ENCODE measurements around the gene PIK3AP1. TPM values are rescaled to one million over a fixed set of nuclear protein-coding genes. Genes with fewer than 3 reads are reported as not detected.
A peak's percentile ranks its signal among the peaks of the same experiment; 100 is the strongest.

PIK3AP1 gene
- total RNA-seq, 1 donor from 2014 or later, result 3.8 TPM

- Histone ChIP-seq H3K9me3 (ENCODE audit: low read depth) (no peaks in the 10 kb centered on the region), H3K27me3 (no peaks in the 10 kb centered on the region), H3F3A (ENCODE audit: low read depth) (no peaks in the 10 kb centered on the region), H3K4me3 (no peak overlapping the region), H4K20me1 (ENCODE audit: low read depth) (no peaks in the 10 kb centered on the region), H3K9ac (no peak overlapping the region), H3K4me1 (no peaks in the 10 kb centered on the region), H2AFZ (replicated peaks) (no peak overlapping the region), H3K79me2 (ENCODE audit: low read depth) (no peaks in the 10 kb centered on the region), H3K27ac (no peak overlapping the region), H3K36me3 (no peaks in the 10 kb centered on the region), H3K4me2 (no peak overlapping the region)
- H3K9me3 Mint-ChIP-seq, result no peaks in the 10 kb centered on the region
- peaks cover 8% of the 10 kb centered on the region for H3K4me1 Mint-ChIP-seq
- DNase-seq (ENCODE audit: low spot score), result no peak
- no peak overlapping the region for H3K4me3 Mint-ChIP-seq
- H3K36me3 Mint-ChIP-seq, result no peaks in the 10 kb centered on the region
- no peak overlapping the region for H3K27ac Mint-ChIP-seq
- no peak for TF ChIP-seq EZH2 (IDR thresholded peaks at IDR 0.05)
- TF ChIP-seq, protein P1, sequence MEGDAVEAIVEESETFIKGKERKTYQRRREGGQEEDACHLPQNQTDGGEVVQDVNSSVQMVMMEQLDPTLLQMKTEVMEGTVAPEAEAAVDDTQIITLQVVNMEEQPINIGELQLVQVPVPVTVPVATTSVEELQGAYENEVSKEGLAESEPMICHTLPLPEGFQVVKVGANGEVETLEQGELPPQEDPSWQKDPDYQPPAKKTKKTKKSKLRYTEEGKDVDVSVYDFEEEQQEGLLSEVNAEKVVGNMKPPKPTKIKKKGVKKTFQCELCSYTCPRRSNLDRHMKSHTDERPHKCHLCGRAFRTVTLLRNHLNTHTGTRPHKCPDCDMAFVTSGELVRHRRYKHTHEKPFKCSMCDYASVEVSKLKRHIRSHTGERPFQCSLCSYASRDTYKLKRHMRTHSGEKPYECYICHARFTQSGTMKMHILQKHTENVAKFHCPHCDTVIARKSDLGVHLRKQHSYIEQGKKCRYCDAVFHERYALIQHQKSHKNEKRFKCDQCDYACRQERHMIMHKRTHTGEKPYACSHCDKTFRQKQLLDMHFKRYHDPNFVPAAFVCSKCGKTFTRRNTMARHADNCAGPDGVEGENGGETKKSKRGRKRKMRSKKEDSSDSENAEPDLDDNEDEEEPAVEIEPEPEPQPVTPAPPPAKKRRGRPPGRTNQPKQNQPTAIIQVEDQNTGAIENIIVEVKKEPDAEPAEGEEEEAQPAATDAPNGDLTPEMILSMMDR (IDR thresholded peaks at IDR 0.05), result no peak
- TF ChIP-seq EZH2phosphoT487 (IDR thresholded peaks at IDR 0.05), result no peak
- H3K27me3 Mint-ChIP-seq (ENCODE audit: insufficient read depth, low read depth), result no peaks in the 10 kb centered on the region
Measured at GRCh38 chr10:96678725-96679124, 41.6 kb downstream of the PIK3AP1 start.

DNA sequence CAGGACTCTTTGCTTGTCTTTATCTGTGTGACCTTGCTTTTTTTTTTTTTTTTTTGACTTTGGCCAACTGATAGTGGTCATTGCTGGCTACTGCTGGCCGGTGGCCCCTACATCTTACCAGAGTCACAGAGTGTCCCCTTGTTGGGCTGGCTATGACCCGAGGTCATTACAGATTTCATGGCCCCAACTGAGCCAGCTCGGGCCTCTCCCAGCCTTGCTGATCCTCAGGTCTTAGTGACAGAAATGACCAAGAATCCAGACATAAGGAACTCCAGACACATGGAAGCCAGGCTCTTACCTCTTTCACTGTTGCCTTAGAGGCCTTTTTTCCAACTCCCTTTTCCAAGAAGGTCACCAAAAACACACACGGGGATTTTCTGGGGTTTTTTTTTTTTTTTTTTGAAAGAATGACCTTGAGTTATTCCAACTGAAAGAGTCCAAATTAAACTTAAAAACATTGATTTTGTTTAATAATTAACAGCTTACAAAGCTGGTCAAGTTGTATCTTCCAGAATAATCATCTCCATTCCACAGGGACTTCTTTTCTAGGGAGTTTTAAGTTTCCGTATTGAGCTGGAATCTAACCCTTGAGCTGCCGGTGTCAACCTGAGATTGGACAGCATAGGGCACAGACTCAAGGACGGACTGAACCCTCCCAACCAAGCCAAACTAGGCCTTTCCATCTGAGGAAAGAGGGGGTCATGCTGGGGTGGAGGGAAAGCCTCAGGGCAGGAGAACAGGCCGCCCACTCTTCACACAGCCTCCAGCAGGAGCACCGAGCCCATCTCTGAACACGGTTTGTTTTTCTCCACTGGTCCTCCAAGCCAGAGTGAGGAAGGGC lies 43.8 kb downstream of the PIK3AP1 start:
- Histone ChIP-seq H3K27ac (no peak overlapping the region), H3K36me3 (no peaks in the 10 kb centered on the region), H3K4me1 (peaks cover 3% of the 10 kb centered on the region), H3K9me3 (ENCODE audit: low read depth) (no peaks in the 10 kb centered on the region), H3K79me2 (ENCODE audit: low read depth) (no peaks in the 10 kb centered on the region), H4K20me1 (ENCODE audit: low read depth) (no peaks in the 10 kb centered on the region), H3K4me3 (no peak overlapping the region), H3K9ac (no peak overlapping the region), H2AFZ (replicated peaks) (no peak overlapping the region), H3K27me3 (no peaks in the 10 kb centered on the region), H3K4me2 (no peak overlapping the region), H3F3A (ENCODE audit: low read depth) (no peaks in the 10 kb centered on the region)
- H3K9me3 Mint-ChIP-seq, result no peaks in the 10 kb centered on the region
- no peak overlapping the region for H3K27ac Mint-ChIP-seq
- TF ChIP-seq EZH2phosphoT487 (IDR thresholded peaks at IDR 0.05), result no peak
- peaks cover 19% of the 10 kb centered on the region for H3K4me1 Mint-ChIP-seq
- peaks cover 2% of the 10 kb centered on the region for H3K27me3 Mint-ChIP-seq (ENCODE audit: insufficient read depth, low read depth)
- H3K36me3 Mint-ChIP-seq, result no peaks in the 10 kb centered on the region
- no peak overlapping the region for H3K4me3 Mint-ChIP-seq
- DNase-seq (ENCODE audit: low spot score), result no peak

DNA sequence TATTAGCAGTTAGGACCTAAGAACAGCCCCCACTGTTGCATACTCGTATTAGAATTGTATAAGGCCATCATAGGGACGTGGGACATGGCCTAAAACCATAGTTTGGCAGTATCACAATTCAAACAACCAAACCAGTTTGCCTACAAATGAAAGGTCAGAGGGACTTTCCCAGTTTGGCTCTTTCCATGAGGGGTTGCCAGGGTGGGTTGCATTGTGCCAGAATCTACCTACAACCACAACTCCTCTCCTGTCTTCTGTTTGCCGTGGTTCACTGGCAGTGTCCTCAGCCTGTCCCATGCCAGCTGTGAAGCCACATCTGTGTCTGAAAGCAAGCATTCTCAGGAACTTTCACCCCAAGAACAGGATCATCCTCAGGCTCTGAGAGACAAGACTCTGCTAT lies 44.5 kb downstream of the PIK3AP1 start:
- TF ChIP-seq EZH2 (IDR thresholded peaks at IDR 0.05), result no peak
- TF ChIP-seq EZH2phosphoT487 (IDR thresholded peaks at IDR 0.05), result no peak
- TF ChIP-seq, protein P1 (IDR thresholded peaks at IDR 0.05), result no peak
- Histone ChIP-seq H3K27ac (no peak overlapping the region), H3K27me3 (no peaks in the 10 kb centered on the region), H4K20me1 (ENCODE audit: low read depth) (no peaks in the 10 kb centered on the region), H3F3A (ENCODE audit: low read depth) (no peaks in the 10 kb centered on the region), H2AFZ (replicated peaks) (no peak overlapping the region), H3K4me3 (no peak overlapping the region), H3K79me2 (ENCODE audit: low read depth) (no peaks in the 10 kb centered on the region), H3K9ac (no peak overlapping the region), H3K9me3 (ENCODE audit: low read depth) (no peaks in the 10 kb centered on the region), H3K36me3 (no peaks in the 10 kb centered on the region), H3K4me1 (peaks cover 3% of the 10 kb centered on the region), H3K4me2 (no peak overlapping the region)
- H3K4me3 Mint-ChIP-seq, result no peak overlapping the region
- peaks cover 22% of the 10 kb centered on the region for H3K4me1 Mint-ChIP-seq
- peak overlapping the region; percentile 81 for H3K27ac Mint-ChIP-seq
- H3K36me3 Mint-ChIP-seq, result no peaks in the 10 kb centered on the region
- peaks cover 2% of the 10 kb centered on the region for H3K27me3 Mint-ChIP-seq (ENCODE audit: insufficient read depth, low read depth)
- DNase-seq (ENCODE audit: low spot score), result no peak
- no peaks in the 10 kb centered on the region for H3K9me3 Mint-ChIP-seq
